Measurements from ENCODE around the gene MBOAT7.
A peak's percentile ranks its signal among the peaks of the same experiment; 100 is the strongest.
"Not testable (repeated sequence)": the region's sequence is repeated elsewhere in the genome, so short reads cannot be mapped to it uniquely, and the experiment has no call there.

MBOAT7 gene

DNA sequence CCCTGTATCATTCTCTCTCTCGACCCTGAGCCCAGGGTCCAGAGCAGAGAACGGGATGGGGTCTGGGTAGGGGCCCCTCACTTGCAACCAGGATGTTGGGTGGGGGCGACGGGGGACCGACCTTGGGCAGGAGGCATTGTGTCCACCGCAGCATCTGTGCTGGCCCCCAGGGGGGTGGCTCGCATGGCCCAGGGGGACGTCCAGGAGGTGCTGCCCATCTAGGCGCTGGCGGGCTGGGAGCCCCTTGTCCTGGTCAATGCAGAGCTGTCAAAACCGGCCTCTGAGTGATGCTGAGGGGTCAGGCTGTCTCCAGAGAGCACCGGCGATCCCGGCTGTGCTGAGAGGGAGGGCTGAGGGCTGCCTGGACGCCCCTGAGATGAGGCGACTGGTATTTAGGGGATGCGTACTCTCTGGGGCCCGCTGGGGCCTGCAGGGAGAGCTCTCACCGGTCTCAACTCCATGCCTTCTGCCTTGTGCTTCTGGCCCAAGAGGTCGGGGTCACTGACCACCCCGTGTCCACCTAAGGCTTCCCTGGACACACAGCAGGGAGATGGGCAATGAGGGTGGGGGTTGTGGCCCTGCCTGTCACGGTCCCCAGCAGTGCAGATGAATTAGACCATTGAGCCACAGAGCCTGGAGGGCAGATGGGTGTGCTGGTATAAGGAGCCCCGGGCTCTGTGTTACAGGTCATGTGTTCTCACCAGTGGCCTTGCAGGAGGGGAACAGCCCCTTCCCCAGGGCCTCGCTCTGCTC lies 19.9 kb upstream of the MBOAT7 start:
- no peak for DNase-seq (ENCODE audit: low spot score)

DNA sequence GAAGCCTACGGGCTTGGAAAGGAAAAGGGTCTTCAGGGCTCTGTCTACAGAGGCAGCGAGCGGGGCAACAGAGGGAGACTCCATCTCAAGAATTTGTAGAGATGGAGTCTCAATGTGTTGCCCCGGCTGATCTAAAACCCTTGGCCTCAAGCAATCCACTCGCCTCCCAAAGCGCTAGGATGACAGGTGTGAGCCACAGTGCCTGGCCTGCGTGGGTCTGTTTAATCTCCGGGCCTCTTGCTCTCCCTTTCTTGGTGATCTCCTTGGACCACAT lies 19.3 kb upstream of the MBOAT7 start:
- no peak for DNase-seq (ENCODE audit: low spot score)

DNA sequence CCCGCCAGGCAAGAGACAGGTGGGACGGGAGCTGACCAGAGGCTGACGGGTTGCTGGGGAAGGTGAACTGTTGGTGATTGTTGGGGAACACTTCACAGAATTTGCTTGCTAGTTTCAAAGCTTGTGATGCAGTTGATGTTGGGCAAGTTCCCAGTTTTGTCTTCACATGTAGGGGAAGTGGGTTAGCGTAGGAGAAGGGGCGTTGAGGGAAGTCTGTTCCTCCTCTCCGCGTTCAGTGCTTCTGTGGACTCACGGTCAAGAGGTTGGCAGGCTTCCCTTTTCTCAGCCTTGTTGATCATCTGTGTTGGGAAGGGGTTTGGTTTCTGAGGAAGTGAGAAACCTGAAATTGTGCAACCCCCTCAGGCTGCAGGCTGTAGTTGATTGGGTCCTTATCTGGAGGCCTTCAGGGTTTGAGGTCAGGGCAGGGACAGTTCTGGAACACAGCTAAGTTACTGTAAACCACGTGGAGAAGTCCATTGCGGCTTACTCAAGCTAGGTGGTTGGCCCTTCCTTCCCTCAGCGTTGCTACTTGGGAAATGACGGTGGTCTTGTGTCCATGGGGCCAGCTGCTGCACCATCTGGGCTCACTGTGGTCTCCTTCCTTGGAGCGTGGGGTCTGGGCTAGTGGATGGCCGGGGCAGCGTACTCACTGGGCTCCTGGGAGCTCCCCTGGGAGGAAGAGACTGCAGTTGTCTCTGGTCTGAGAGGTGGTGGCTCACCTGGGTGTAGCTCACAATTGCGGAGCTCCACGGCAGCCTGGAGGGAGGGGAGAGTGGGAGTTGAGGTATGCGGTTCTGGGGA lies 18.8 kb upstream of the MBOAT7 start:
- peak; percentile 40 for DNase-seq (ENCODE audit: low spot score)

DNA sequence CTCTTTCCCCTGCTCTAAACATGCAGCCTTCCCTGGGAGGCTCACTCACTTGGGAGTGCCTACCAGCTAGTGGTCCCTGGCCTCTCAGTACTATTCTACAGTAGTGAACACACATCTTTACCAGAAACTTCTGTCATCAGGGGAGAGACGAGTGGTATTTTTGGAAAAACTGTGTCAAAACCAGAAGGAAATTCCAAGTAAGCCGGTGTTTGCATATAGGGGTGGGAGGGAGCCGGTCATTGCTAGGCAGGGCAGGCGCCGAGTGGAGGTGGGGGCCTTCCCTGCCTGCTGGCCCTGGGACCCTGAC lies 18.2 kb upstream of the MBOAT7 start:
- DNase-seq (ENCODE audit: low spot score), result no peak

DNA sequence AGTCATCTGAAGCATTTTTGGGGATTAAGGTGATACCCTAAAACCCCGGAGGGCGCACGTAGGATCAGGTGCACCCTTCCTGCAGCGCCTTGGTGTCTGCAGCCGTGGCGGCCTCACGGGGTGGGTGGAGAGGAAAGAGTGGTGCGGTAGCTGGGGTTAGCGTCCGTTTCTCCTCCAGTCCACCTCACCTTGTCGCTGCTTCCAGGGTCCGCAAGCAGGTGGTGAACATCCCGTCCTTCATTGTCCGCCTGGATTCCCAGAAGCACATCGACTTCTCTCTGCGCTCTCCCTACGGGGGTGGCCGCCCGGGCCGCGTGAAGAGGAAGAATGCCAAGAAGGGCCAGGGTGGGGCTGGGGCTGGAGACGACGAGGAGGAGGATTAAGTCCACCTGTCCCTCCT lies 17.8 kb upstream of the MBOAT7 start:
- not testable (repeated sequence) for DNase-seq (ENCODE audit: low spot score)

DNA sequence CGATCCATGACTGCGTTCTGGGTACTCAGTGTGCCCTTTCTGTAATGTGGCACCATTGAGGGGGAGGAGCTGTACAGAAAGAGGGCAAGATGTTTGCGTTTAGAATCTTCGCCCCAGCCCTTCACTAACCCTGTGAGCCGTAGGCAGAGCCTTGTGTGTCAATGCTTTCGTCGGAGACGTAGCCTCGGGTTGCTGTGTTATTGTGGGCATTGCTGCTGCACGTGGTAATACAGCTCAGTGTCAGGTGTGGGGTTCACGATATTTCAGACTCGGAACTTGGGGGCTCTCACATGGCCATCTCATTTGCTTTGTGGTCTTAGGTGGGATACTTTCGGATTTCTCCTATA lies 17.4 kb upstream of the MBOAT7 start:
- DNase-seq (ENCODE audit: low spot score), result no peak

DNA sequence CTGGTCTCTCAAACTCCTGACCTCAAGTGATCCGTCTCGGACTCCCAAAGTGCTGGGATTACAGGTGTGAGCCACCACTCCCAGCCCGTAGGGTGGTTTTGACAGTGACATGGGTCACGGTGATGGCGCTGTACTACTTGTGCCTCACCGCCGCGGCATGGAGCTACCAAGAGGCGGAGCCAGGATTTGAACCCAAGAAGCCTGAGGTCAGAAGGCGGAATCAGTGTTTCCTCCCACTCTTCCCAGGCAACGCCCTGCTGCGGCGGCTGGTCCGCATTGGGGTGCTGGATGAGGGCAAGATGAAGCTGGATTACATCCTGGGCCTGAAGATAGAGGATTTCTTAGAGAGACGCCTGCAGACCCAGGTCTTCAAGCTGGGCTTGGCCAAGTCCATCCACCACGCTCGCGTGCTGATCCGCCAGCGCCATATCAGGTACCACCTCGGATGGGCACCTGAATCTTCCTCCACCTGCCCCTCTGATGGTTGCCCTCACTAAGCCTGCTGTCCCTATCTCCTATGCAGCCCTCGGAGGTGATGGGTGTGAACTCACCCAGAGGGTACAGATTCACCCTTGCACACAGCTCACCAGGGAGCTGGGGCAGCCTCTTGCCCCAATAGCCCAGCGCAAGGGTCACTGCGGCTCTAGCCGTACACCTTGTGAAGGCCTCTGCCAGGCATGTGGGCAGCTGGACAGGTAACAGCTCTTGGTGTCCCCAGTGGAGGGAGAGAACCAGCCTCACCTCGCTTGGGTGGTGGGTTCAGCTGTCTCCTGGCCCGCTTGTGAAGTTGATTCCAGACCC lies 16.9 kb upstream of the MBOAT7 start:
- no peak for DNase-seq (ENCODE audit: low spot score)

DNA sequence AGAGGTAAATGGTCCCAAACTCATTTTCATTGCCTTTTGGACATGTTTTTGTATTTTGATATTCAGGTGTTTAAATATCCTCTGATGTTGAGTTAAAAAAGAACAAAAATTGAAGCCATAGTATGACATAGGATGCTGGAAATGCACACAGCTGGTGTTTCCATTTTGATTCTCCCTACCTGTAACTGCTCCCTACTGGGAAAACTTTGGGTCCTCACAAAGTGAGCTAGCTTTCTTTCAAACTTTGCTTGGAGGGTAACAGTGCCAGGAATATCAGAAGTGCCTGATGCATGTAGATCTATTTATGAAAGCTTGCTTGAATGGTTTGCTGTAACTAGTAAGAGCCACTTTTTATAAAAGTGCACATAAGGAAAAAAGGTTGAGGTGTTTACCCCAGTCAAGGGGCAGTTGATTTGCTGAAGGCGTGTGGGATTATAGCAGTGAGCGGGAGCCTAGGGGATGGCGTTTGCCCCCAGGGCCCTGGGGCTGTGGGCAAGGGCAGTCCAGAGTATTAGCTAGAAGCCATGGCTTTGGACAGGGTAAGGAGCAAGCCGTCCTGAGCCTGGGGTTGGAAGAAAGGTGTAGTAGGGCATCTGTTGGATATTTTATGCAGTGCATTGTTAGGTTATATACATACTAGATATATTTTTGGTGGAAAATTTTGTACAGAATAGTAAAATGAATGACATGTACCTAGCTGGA lies 15.5 kb upstream of the MBOAT7 start:
- no peak for DNase-seq (ENCODE audit: low spot score)

DNA sequence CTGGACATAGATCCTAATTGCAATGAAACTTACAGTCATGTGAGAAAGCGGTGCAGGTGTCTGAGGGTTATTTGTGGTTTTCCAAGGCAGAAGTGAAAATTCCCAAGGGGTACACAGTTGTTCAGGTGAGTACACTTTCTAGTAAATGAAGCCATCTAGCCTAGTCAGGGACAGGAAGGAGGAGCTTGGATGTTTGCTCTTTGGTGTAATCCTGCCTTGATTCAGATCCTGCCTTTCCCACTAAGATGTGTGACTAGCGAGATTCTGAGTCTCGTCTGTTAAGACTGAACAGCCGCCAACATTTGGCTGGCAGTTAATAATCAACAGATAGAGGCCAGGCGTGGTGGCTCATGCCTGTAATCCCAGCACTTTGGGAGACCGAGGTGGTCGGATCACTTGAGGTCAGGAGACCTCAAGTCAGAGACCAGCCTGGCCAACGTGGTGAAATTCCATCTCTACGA lies 13.8 kb upstream of the MBOAT7 start:
- DNase-seq (ENCODE audit: low spot score), result no peak

DNA sequence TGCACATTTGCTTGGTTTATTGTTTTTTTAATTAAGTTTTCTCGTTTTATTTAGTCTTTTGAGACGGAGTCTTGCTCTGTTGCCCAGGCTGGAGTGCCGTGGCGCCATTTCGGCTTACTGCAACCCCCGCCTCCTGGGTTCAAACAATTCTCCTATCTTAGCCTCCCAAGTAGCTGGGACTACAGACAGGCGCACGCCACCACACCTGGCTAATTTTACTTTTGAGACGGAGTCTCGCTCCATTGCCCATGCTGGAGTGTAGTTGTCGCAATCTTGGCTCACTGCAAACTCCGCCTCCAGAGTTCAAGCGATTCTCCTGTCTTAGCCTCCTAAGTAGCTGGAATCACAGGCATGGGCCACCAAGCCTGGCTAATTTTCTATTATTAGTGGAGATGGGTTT lies 12.6 kb upstream of the MBOAT7 start:
- DNase-seq (ENCODE audit: low spot score), result no peak

DNA sequence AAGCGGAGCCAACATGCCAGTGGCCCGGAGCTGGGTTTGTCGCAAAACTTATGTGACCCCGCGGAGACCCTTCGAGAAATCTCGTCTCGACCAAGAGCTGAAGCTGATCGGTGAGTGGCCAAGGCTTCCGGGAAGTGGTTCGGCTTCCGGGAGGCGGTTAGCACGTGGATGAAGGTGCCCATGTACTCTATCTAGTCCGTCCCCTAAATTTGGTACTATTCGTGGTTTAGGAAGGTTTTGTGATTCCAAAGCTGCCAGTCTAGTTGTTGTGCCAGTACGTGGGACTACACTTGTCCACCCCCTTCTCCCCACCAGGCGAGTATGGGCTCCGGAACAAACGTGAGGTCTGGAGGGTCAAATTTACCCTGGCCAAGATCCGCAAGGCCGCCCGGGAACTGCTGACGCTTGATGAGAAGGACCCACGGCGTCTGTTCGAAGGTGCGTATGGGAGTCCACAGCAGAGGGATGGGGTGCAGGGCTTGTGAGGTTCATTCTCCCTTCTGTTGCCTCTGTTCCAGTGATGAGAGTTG lies 11.9 kb upstream of the MBOAT7 start:
- no peak for DNase-seq (ENCODE audit: low spot score)

DNA sequence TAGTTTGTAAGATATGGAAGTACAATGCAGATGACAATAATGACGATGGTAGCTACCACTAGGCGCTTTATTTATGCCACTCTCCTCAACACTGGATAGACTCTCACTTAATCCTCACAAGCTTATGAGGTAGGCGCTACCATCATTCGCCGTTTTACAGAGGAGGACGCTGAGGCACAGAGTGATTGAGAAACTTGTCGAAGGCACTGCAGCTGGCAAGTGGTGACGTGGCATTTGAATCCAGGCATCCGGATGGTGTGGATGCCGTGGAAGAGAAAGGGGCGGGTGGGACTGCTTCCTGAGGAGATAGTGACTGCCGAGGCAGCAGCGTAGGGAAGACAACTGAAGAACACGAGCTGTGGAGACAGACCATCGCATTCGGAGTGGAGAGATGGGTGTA lies 10.0 kb upstream of the MBOAT7 start:
- no peak for DNase-seq (ENCODE audit: low spot score)

DNA sequence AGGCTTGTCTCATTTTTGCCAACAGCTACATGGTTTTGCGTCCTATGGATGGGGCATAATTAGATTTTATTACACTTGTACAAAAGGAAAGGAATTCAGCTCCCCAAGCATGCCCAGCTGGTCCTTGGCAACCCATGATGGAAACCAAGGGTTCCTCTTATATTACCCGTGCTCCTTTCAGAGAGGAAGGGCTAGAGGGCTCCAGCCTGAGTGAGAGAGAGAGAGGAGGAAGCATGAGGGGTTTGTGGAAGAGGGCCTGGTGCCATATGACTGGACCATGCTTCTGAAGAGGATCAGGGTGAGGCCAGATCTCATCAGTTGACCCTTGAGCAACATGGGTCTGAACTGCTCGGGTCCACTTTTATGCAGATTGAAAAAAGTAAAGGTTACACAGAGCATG lies 7.7 kb upstream of the MBOAT7 start:
- DNase-seq (ENCODE audit: low spot score), result no peak

DNA sequence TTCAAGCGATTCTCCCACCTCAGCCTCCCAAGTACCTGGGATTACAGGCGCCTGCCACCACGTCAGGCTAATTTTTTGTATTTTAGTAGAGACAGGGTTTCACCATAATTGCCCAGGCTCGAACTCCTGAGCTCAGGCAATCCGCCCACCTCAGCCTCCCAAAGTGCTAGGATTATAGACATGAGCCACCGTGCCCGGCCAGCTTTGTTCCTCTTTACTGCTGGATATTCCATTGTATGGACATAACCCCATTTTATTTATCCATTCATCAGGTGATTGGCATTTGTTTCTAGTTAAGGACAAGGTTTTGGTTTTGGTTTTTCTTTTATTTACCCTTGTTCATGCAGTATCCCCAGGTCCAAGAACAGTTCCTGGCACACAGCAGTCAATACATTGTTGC lies 7.2 kb upstream of the MBOAT7 start:
- DNase-seq (ENCODE audit: low spot score), result no peak

DNA sequence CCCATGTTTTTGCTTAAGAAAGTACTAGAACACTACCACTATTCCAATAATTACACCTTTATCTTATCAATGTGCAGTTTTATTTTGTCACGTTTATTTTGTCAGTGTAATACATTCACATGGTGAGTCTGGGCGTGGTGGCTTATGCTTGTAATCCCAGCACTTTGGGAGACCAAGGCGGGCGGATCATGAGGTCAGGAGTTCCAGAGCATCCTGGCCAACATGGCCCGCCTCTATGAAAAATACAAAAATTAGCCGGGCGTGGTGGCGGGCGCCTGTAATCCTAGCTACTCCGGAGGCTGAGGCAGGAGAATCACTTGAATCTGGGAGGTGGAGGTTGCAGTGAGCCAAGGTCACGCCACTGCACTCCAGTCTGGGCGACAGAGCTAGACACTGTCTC lies 5.1 kb upstream of the MBOAT7 start:
- DNase-seq (ENCODE audit: low spot score), result not testable (repeated sequence)

DNA sequence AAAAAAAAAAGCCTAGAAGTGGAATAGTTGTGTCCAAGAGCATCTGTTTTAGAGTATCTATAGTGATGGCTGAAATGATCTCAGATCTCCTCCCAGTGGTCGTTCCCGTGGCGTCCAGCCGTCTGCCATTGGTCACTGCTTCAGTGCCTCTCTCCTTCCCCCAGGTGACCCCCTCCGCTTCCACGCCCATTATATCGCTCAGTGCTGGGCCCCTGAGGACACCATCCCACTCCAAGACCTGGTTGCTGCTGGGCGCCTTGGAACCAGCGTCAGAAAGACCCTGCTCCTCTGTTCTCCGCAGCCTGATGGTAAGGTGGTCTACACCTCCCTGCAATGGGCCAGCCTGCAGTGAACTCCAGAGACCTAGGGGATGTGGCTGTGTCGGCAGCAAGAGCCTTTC lies 3.6 kb upstream of the MBOAT7 start:
- DNase-seq (ENCODE audit: low spot score), result no peak

DNA sequence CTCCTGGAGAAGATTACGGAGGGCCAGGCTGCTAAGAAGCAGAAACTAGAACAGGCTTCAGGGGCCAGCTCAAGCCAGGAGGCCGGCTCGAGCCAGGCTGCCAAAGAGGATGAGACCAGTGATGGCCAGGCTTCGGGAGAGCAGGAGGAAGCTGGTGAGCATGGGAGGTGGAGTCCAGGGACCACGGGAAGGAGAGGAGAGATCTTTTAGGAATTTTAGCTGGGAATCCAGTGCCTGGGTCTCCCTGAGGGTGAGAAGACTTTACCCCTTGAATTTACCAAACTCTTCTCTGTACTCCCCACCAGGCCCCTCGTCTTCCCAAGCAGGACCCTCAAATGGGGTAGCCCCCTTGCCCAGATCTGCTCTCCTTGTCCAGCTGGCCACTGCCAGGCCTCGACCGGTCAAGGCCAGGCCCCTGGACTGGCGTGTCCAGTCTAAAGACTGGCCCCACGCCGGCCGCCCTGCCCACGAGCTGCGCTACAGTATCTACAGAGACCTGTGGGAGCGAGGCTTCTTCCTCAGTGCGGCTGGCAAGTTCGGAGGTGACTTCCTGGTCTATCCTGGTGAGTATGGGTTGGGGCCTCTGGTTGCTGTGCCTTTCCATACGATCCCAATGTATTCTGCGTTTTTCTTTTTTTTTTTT lies 2.6 kb upstream of the MBOAT7 start:
- no peak for DNase-seq (ENCODE audit: low spot score)

DNA sequence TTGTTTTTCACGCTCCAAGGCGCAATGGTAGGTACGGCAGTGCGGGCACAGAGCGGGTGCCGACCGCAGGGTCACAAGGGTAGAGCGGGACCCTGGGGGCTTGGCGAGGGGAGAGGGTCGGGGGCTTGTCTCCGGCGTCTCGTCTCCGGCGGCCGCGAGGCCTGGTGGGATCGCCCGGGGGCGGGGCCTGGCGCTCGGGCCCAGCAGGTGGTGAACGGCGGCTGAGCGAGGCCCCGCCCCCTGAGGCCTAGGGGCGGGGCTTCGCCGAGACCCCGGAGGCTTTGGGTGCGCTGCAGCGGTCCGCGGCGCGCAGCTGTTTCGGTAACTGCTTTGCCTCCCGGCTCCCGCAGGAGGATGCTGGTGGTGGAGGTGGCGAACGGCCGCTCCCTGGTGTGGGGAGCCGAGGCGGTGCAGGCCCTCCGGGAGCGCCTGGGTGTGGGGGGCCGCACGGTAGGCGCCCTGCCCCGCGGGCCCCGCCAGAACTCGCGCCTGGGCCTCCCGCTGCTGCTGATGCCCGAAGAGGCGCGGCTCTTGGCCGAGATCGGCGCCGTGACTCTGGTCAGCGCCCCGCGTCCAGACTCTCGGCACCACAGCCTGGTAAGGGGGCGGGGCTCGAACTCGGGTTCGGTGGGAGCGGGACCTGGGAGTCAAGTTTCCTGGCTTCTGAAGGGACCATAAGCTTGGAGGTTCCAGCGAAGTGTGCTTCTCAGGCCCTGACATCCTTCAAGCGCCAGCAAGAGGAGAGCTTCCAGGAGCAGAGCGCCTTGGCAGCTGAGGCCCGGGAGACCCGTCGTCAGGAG lies 1.8 kb upstream of the MBOAT7 start, which contains the start of gene TSEN34:
TSS of gene TSEN34 (plus strand) at position 298 of the 800 bp plus-strand sequence. CDS start at position 355, 57 bp downstream.
- peak; percentile 88 for DNase-seq (ENCODE audit: low spot score)

DNA sequence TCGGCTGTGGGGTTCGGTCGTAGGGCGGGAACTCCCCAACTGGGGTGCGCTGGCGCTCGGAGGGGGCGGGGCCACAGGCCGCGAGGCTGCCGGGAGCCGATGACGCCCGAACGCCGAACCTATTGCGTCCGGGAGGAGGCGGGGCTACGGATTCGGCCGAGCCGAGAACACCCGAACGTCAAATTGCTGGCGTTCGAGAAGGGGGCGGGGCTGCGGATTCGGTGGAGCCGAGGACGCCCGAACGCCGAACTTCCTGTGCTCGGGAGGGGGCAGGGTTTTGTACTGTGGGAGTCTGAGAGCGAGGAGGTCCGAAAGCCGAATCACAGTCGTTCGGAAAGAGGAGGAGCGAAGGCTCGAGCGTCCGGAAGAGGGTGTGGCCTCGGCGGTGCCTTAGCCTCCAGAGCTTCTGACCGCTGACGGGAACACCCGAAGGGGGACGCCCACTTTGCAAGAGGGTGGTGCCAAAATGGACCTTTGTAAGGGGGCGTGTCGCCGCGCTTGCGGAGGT lies 1.2 kb upstream of the MBOAT7 start:
- peak; percentile 100 for DNase-seq (ENCODE audit: low spot score)

DNA sequence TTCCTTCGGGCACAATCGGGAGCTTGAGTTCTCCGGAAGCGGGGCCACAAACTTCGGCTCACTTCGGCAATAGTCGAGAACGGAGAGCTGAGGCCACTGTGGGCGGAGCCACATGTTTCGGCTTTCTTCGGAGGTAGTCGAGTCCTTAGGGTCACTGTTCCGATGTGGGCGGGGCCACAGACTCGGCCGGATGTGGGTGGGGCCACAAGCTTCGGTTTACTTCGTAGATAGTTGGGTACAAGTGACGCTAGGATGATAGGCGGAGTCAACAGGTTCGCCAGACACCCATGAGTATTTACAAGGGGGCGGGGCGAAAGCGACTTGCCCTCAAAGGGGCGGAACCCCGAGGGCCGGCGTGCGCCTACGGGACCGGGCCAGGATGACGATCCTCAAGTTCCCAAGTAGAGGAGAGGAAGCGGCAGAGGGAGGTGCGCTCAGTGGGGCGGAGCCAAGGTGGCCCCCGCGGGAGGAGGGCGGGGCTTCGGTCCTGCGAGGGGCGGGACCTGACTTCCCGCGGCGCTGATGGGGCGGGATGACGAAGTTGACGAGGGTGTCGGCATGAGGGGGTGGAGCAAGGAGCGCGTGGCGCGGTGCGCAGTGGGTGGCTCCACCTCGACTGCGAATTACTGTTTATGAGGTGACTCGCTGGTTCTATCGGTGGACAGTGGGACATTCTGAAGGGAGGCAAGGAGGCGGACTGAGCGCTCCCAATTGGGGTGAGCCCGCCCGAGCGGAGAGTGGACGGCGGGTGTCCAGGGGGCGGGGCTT lies 539 bp upstream of the MBOAT7 start:
- DNase-seq (ENCODE audit: low spot score), result peak; percentile 100
